Fibroblast of lung (primary cell): Measurements from ENCODE around the gene SLC15A1.

ENCODE experiments used
- CTCF ChIP-seq, 2 donors: IDR thresholded peaks in 1 of 2; conservative IDR thresholded peaks in 1 of 2; 1 replicate in 1 of 2; 2 replicates in 1 of 2; pipeline ENCODE4 v1.5.1; 2011 to 2012; ENCODE audit warnings: low read length in 2 of 2, control low read depth in 1 of 2, inconsistent platforms in 1 of 2, low read depth in 1 of 2, mild to moderate bottlenecking in 1 of 2
- EZH2 ChIP-seq: IDR thresholded peaks from 2 replicates; pipeline ENCODE4 v1.5.1; 2012; ENCODE audit warnings: low read length, control low read depth, mild to moderate bottlenecking; ENCODE audit errors: missing control alignments

GRCh38 chr13:98658131-98658530 lies 94.3 kb downstream of the SLC15A1 start:
- TF ChIP-seq CTCF (conservative IDR thresholded peaks at IDR 0.05 in 1 of 2, IDR thresholded peaks at IDR 0.05 in 1 of 2; ENCODE audit: low read depth in 1 of 2, low read length in 2 of 2): no peak
- TF ChIP-seq EZH2: no peak
